H1 (cell line): ENCODE data around the gene MT1F.
"Not testable (repeated sequence)": the region's sequence is repeated elsewhere in the genome, so short reads cannot be mapped to it uniquely, and the experiment has no call there.

Experiments used
- CHD1 ChIP-seq: IDR thresholded peaks from 2 replicates; pipeline ENCODE4 v1.6.1; 2012; ENCODE audit warnings: low read depth, low read length, improper control_type of control experiment
- CTCF ChIP-seq, 3 experiments: IDR thresholded peaks; 1 replicate in 2 of 3; 2 replicates in 1 of 3; pipeline versions ENCODE4 v1.5.1 to v1.6.1; 2011; ENCODE audit warnings: low read length in 3 of 3, mild to moderate bottlenecking in 3 of 3, inconsistent platforms in 2 of 3, low read depth in 1 of 3, moderate library complexity in 1 of 3; ENCODE audit not compliant: insufficient read depth in 1 of 3; ENCODE audit errors: control extremely low read depth in 1 of 3
- E2F6 ChIP-seq: IDR thresholded peaks from 2 replicates; pipeline ENCODE4 v1.6.1; 2012; ENCODE audit warnings: inconsistent platforms
- EZH2 ChIP-seq: fragments of 200-600 bp; sonication (generic); IDR thresholded peaks from 2 replicates; pipeline ENCODE4 v1.7.1; 2012; ENCODE audit warnings: low read depth, mild to moderate bottlenecking, moderate library complexity, low read length, inconsistent platforms; ENCODE audit not compliant: severe bottlenecking
- JUND ChIP-seq: IDR thresholded peaks from 2 replicates; pipeline ENCODE4 v1.6.1; 2011; ENCODE audit warnings: mild to moderate bottlenecking, improper control_type of control experiment, low read length
- KDM1A ChIP-seq: fragments of 200-600, 300-600 bp; sonication (generic); IDR thresholded peaks from 2 replicates; pipeline ENCODE4 v1.7.1; 2016; ENCODE audit warnings: mild to moderate bottlenecking, low read length, borderline replicate concordance
- MAFK ChIP-seq: IDR thresholded peaks from 2 replicates; pipeline ENCODE4 v1.6.1; 2012; ENCODE audit warnings: low read depth, mild to moderate bottlenecking, improper control_type of control experiment, low read length
- NRF1 ChIP-seq: IDR thresholded peaks from 2 replicates; pipeline ENCODE4 v1.6.1; 2011; ENCODE audit warnings: mild to moderate bottlenecking, low read depth, low read length, improper control_type of control experiment
- POLR2AphosphoS5 ChIP-seq: IDR thresholded peaks from 2 replicates; pipeline ENCODE4 v1.6.1; 2011; ENCODE audit warnings: low read depth, low read length
- SUZ12 ChIP-seq: fragments of 200-600 bp; sonication (generic); IDR thresholded peaks from 2 replicates; pipeline ENCODE4 v1.6.1; 2012; ENCODE audit warnings: mild to moderate bottlenecking, inconsistent platforms, low read length, moderate library complexity, mixed read lengths
- ZNF274 ChIP-seq: IDR thresholded peaks from 2 replicates; pipeline ENCODE4 v1.7.0; 2012; ENCODE audit warnings: low read length, borderline replicate concordance; ENCODE audit errors: extremely low read depth

GRCh38 chr16:56623184-56623583 is 34.6 kb upstream of the MT1F start:
- TF ChIP-seq CTCF (IDR thresholded peaks at IDR 0.05; ENCODE audit: control extremely low read depth in 1 of 3, insufficient read depth in 1 of 3, low read depth in 1 of 3, low read length in 3 of 3); MAFK; SUZ12; JUND; ZNF274; CHD1; KDM1A; E2F6; EZH2; POLR2AphosphoS5; NRF1: not testable (repeated sequence)
